DMS79 (cell line): ENCODE results near the gene ANKRD12.
"Not testable (repeated sequence)": the region's sequence is repeated elsewhere in the genome, so short reads cannot be mapped to it uniquely, and the experiment has no call there.

ENCODE experiments used
- DNase-seq: peaks from one replicate; lab custom pipeline; 2025; lab: John Stamatoyannopoulos, UW

Gene ANKRD12

GRCh38 chr18:9233771-9234440, 97.3 kb downstream of the ANKRD12 start:
- DNase-seq: no peak

DNA sequence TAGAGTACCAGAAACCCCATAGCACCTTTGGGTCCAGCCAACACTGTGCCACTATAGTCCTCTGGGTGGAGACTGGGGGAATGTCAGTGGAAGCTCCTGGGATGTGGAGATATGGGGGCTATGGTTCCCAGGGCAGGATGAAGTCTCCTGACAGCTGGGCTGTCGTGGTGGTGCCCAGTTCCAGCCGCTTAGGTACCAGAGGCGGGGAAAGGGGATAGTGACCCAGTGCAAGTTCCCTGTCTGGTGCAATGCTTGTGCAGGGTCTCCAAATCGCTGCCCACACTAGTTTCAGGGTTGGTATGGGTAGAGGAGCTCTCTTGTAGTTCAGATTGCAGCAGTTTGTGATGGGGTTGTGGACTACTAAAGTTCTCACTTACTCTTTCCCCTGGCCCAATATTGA, 97.9 kb downstream of the ANKRD12 start:
- no peak for DNase-seq

- DNase-seq: no peak
These were observed 101.4 kb downstream of the ANKRD12 start for GRCh38 chr18:9237981-9238380.

DNA sequence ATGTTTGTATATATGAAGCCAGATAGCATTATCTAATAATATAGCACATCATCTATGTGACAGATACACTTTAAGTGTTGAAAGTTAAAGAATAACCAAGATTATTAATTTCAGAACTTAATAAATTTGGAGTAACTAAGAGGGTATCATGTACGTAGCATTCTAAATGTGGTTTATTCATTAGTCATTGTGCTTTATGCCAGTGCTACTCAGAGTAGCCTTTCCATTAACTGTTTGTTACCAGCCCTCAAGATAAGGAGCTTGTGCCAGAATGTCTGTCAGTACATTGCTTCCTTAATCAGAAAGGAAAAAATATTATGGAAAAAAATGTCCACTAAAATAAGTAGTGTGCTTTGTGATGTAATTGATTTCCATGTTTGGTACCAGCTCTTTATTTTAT, 103.1 kb downstream of the ANKRD12 start:
- no peak for DNase-seq

DNA sequence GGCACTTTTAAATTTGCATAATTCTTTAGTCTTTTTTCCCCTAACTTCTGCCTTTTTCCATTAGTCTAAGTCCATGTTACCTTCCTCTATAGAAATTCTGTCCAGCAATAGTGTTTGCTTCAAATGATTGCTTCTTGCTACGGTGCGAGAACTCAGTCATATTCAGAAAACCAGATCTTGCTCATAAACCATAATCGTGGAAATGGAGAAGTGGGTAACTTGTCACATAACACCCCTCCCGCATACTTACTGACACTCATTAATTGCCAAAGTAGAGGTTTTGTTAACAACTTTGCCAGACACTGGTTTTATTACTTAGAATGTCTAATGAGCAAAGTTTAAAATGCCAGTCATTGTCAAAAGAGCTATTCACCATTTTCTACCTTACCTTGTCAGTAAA, 103.7 kb downstream of the ANKRD12 start:
- no peak for DNase-seq

- DNase-seq: no peak
These were observed 106.4 kb downstream of the ANKRD12 start for GRCh38 chr18:9243029-9243428.

DNA sequence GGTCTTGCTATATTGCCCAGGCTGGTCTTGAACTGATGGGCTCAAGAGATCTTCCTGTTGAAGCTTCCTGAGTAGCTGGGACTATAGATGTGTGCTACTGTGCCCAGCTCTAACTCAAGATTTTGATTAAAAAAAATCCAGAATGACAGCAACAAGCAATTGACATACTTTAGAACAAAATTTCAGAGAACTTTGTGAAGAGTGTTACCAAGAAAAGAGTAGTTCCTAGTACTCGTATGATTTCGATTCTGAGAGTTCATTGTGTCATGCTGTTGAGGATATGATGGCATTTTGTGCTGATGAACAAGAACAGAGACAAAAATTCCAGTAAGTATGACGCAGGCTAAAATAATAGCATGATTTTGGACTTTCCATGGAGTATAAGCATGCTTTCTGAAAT, 107.8 kb downstream of the ANKRD12 start:
- DNase-seq: no peak

DNA sequence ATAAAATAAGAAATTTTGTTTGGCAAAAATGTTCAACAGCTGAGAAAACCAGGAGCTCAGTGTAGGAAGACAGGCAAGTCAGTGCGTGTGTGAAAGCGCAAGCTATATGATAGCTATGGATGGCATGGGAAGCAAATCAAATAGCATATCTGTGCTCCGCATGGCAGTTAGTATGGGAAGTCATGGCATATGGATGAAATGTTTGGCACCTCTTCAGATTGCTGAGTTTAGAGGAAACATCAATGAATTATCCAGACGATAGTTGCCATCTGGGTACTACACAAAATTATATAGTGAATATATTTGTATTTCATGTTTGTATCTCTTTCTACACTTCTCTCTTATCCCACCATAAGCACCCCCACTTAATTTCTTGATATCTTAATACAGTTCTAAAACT, 112.1 kb downstream of the ANKRD12 start:
- DNase-seq: no peak

- no peak for DNase-seq
These were observed 112.7 kb downstream of the ANKRD12 start for GRCh38 chr18:9249254-9249653.

DNA sequence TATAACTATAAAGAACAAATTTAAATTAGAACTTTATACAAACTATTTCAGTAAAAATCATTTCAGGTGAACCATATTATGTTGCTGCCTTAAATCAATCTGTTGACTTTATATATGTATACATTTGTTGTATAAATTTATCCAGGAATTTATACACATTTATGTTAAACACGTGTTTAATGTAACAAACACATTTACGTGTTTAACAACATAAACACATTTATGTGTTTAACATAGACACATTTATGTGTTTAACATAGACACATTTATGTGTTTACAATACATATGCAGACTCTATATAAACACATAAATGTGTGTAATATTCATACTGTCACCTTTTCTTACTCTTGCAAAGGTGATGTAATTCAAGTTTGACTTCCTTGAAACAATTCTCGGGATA, 122.6 kb downstream of the ANKRD12 start:
- DNase-seq: no peak

DNA sequence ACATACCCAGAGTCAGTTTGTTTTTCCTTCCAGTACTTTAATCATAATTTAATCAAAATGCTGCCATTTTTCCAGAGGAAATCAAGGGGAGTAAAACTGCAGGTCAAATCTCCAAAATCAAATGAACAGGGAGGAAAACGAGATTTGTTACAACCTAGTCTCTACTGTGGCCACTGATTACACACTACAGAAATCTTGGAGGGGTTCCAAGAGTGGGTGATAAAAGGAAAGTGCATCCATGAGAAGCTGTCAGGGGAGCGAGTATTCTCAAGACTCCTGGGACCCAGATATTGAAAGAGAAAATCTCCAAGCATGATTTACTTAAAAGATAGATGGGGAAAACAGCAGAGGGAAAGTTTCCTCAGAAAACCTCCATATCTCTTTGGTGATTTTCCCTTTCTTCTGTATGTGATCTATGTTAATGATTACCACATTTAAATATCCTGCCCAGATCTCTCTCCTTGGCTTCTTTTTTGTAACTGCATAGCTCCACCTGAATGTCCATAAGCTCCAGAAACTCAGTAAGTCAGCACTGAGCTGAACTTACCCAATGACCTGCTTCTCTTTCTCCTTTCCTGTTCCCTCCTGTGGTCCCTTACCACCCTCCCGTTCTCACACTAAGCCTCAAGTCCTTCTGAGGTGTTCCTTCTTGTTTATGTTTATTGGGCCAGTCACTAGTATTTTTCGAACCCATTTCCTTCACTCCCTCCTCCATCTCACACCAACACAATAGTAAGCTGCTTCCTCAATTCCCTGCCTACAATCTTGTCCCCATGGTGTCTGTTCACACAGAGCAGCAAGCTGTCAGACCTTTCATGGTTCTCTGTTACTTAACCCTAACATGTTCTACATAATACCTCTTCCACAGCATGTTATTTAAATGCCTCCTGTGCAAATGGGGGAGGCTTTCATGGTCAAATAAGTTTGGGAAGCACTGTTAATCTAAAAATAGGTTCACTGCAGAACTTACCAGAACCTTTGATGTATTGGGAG, 124.1 kb downstream of the ANKRD12 start:
- DNase-seq: peak; percentile 23

DNA sequence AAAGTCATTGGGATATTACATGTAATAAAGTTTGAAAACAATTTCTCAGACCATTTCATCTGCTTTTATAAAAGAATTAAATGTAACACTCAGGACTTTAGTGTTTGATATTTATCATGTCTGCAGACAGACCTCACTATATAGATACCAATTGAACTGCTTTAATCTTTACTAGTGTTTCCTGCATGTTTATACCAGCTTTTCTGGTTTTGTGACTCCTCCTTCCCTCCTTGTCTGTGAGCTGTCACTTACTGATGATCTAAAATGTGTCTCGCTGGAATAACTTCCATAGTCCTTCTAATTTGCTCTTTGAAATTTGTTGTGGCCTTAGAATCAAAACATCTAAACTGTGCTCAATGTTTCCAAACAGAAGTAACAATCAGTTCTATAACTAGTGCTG, 126.7 kb downstream of the ANKRD12 start:
- no peak for DNase-seq

DNA sequence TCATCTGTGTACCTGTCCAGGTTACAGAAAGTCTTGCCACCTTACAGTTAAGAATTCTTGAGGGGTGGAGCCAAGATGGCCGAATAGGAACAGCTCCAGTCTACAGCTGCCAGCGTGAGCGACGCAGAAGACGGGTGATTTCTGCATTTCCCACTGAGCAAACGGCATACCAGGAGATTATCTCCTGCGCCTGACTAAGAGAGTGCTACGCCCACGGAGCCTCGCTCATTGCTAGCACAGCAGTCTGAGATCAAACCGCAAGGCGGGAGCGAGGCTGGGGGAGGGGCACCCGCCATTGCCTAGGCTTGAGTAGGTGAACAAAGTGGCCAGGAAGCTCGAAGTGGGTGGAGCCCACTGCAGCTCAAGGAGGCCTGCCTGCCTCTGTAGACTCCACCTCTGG, 128.2 kb downstream of the ANKRD12 start:
- not testable (repeated sequence) for DNase-seq

DNA sequence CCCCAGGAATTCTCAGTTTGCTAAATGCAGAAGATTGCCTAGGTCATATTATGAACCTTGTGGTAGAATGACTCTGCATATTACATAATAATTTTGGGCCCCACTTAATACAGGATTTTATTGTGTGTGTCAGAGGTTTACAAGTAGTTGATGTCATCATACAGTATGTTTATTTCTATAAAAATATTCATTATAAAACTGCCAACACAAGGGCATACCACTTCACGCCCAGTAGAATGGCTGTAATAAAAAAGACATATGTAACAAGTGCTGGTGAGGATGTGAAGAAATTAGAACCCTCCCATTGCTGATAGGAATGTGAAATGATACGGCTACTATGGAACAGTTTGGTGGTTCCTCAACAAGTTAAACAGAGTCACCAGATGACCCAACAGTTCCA, 136.6 kb downstream of the ANKRD12 start:
- DNase-seq: no peak

DNA sequence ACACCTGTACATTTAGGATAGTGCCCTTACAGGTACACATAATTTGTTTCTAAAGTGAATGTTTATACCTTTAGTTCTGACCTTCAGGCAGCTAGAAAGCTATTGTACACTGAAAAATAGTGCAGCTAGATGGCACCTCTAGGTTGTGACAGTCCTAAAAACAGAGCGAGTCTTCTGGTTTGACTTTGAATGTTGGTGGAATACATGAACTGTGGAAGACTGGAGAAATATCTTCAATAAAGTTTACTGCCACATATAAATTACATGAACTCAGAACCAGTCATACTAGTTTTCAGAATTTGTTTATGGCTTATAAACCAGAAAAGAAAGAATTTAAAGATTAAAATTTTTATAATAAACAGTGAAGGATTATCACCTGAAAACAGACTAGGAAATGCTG, 139.3 kb downstream of the ANKRD12 start:
- DNase-seq: no peak

GRCh38 chr18:9278028-9278427, 141.4 kb downstream of the ANKRD12 start:
- no peak for DNase-seq

GRCh38 chr18:9280849-9281248, 144.3 kb downstream of the ANKRD12 start:
- no peak for DNase-seq

DNA sequence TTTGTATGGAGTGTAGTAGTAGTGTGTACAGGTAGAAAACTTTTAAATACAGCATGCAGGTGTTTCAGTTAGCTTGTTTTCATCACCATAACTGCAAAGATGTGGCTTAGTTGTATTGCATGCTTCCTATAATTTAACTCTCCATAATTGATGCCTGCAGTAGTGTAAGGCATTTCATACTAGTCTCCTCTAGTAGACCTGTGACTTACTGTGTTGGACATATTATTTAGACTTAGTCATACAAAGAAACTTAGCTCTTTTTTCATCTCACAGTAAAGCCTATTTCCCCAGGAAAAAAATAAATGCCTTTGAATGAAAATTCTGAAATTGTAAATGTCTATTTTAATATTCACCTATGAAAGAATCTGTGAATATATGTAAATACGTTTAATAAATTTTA, 145.2 kb downstream of the ANKRD12 start:
- DNase-seq: no peak

- no peak for DNase-seq
These were observed 147.2 kb downstream of the ANKRD12 start for GRCh38 chr18:9283791-9284190.

- no peak for DNase-seq
These were observed 149.0 kb downstream of the ANKRD12 start for GRCh38 chr18:9285604-9286003.

DNA sequence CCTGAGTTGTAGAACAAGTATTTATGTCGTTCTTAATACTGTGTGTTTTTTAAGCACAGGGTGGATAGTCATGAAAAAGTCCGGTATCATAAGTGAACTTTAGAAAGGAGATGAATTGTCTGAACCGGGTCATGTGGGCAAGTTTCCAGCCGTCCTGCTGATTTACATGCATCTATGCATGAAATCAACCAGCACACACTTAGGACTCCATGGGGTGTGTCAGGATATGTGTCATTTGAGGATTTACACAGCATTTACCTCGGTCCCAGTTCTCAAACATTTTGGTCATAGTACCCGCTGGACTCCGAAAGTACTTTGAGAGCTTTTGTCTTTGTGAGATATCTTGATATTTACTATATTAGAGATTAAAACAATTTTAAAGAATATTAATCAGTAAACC, 150.5 kb downstream of the ANKRD12 start:
- DNase-seq: no peak

GRCh38 chr18:9289698-9290097, 153.1 kb downstream of the ANKRD12 start:
- DNase-seq: no peak

DNA sequence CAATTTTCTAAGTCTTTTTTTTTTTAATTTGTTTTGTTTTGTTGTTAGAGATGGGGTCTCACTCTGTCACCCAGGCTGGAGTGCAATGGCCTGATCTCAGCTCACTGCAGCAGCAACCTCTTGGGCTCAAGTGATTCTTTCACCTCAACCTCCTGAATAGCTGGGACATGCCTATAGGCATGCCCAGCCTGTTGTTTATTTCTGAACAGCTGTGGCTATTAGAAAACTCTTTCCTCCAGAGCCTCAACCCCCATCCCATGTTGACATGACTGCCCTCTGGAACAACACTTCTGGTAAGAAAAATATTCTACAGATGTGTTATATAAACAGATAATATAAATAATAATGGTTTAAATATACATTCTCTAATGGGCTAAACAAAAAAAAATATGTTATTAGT, 153.6 kb downstream of the ANKRD12 start:
- DNase-seq: no peak
